GM19468 (cell line): Measurements from ENCODE around the gene MRPL20.
"Not testable (repeated sequence)": the region's sequence is repeated elsewhere in the genome, so short reads cannot be mapped to it uniquely, and the experiment has no call there.

Experiments used
- ATAC-seq: cut with Tn5 transposase; IDR thresholded peaks from one replicate; pipeline ENCODE4 v1.9.1; 2021; ENCODE audit warnings: mild to moderate bottlenecking, moderate library complexity, moderate number of reproducible peaks; ENCODE audit not compliant: unreplicated experiment; ENCODE audit errors: extremely low read depth

The MRPL20 gene

DNA sequence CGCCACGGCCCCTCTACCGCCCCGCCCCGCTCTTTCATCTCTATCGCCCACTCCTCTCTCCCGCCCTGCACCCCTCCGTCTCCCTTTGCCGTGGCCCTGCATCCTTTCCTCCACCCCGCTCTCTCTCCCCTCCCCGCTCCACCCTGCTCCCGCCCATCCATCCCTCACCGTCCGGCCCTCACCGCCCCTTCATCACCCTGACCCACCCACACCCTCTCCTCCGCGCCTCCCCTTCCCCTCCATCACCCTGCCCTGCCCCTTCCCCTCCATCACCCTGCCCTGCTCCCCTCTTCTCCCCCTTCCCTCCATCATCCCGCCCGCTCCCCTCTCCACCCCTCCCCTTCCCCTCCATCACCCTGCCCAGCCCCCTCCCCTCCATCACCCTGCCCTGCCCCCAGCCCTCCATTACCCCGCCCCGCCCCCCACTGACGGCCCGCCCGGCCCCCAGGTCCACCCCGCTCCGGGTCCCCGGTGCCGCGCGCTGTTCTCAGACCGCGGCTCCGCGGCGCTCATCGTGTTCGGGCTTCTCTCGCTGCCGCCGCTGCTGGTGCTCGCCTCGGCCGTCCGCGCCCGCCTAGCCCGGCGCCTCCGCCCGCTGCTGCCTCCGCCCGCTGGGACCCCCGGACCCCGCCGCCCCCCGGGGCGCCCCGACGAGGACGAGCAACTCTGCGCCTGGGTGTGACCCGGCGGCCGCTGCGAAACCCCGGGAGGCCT, 20.2 kb upstream of the MRPL20 start:
- ATAC-seq, result no peak

DNA sequence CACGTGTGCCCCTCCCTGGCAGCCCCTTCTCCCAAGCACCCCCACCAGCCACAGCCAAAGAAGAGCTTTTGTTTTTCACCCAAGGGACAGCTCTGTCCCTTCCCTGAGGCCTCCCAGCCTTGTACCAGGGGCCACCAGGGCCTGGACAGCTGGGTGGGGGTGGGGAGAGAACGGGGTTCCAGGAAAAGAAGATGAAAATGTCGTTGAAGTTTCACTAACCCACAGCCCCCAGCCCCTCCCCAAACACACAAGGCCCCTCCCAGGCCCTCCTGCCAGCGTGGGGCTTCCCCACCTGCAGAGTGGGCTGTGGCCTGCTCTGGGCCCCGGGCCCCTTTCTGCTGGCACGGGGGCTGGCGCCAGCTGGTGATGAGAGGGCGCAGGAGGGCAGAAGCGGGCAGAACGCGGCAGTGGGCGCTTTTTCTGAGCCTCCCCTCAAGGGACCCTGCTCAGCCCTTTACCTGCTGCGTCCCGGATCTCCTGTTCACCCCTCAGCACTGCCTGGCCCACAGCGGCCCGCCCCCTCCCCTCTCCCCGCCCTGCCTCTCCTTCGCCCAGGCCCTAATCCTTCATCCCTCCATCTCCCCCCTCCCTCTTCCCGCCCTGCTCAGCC, 19.5 kb upstream of the MRPL20 start:
- ATAC-seq, result no peak

DNA sequence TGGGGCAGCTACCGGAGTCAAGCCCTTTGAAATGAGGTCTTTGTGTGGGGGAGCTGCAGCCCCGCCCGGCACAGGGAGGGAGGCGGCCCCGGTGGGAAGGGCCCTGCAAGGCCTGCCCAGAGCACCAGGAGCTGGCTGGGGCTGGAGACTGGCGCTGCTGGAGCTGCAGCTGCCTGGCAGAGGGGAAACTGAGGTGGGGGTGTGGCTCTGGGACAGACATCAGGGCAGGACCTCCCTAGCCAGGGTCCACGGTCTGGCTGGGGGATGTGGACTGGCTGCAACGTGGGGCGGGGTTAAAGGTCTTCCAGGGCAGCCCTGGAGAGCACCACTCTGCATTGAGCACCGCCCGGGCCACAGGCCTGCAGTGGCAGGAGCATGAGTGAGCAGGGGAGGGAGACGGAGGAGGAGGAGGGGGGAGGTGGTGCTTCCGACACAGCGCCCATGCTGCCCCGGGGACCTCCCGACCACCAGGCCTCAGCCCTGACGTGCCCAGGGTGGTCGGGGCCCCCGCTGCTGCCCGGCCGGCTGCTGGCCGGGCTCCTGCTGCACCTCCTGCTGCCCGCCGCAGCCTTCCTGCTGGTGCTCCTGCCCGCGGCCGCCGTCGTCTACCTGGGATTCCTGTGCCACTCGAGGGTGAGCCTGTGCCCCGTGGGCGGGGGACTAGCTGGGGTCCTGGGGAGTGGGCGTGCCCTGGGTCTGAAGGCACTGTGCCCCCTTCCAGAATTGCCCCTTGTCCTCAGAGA, 18.8 kb upstream of the MRPL20 start:
- no peak for ATAC-seq

DNA sequence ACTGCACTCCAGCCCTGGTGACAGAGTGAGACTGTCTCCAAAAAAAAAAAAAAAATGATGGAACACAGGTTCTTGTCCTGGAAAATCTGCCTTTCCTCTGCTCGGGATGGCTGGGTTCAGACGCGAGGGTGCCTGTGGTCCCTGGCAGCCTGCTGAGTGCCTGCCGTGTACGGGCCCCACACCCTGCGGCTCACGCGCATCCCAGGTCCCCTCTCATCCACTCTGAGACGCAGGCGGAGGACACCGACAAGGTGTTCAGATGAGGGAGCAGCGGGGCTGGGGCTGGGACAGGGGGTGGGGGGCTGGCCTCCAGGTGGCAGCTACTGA, 18.3 kb upstream of the MRPL20 start:
- no peak for ATAC-seq

DNA sequence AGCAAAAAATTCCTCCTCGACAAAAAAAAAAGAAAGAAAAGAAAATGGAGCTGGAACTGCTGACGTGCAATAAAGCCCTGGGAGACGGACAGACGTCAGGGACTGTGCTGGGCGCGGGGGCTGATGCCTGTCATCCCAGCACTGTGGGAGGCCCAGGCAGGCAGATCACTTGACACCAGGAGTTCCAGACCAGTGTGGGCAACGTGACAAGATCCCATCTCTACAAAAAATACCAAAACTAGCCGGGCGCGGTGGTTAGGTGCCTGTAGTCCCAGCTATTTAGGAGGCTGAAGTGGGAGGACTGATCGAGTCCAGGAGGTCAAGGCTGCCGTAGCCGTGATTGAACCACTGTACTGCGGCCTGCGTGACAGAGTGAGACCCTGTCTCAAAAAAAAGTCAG, 17.6 kb upstream of the MRPL20 start:
- ATAC-seq, result no peak

DNA sequence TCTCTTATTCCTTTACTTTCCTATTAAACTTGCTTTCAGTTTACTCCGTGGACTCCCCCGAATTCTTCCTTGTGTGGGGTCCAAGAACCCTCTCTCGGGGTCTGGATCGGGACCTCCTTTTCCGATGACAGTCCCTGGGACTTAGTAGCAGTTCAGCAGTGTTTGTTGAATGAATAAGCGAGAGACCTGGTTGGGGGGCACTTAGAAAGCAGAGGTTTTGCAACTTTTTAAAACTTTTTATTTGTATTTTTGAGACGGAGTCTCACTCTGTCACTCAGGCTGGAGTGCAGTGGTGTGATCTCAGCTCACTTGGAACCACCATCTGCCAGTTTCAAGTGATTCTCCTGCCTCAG, 16.1 kb upstream of the MRPL20 start:
- ATAC-seq, result no peak

DNA sequence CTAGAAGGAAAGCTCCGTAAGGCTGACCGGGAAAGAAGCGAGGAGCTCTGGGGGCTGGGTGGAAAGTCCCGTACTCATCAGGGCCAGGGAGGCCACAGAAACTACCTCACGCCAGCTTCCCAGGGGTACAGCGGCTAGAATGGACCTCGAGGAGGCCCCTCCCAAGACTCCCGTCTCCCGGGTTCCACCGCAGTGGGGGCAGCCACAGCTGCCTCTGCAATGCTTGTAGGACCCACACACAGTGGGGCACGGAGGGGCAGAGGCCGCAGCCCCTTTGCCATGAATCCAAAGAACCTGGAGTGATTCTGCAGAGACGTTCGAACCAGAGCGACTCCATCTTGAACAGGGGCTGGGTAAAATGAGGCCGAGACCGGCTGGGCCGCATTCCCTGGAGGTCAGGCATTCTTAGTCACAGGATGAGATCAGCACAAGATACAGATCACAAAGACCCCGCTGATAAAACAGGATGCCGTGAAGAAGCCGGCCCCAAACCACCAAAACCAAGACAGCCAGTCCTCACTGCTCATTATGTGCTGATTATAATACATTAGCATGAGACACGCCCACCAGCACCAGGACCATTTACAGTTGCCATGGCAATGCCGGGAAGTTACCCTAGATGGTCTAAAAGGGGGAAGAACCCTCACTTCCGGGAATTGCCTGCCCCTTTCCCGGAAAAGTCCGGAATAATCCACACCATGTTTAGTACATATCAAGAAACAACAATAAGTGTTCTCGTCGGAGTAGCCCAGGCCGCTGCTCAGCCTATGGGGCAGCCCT, 15.6 kb upstream of the MRPL20 start:
- no peak for ATAC-seq

DNA sequence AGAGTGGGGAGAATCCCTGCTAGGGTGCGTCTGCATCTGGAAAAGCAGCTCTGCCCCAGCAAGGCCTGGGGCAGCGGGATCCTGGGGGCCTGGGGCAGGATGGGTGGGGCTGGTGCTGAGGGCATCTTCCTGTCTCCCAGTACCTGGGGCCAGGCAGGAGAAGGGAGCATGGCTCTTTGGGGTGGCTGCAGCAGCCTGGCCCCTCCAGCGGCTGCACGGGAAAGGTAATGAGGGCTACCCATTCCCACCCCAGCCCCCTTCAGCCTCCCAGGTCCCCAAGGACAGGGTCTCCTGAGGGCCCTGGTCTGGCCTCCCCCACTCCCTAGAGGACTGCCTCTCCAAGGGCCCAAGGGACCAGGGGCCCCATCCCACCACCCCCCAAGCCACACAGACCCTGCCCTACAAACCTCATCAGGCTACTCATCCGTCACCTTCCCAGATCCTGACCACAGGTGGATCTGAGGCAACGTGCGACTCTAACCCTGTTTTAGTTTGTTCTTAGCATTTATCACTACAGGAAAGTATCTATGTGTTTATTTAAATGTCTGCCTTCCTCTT, 14.9 kb upstream of the MRPL20 start:
- no peak for ATAC-seq

DNA sequence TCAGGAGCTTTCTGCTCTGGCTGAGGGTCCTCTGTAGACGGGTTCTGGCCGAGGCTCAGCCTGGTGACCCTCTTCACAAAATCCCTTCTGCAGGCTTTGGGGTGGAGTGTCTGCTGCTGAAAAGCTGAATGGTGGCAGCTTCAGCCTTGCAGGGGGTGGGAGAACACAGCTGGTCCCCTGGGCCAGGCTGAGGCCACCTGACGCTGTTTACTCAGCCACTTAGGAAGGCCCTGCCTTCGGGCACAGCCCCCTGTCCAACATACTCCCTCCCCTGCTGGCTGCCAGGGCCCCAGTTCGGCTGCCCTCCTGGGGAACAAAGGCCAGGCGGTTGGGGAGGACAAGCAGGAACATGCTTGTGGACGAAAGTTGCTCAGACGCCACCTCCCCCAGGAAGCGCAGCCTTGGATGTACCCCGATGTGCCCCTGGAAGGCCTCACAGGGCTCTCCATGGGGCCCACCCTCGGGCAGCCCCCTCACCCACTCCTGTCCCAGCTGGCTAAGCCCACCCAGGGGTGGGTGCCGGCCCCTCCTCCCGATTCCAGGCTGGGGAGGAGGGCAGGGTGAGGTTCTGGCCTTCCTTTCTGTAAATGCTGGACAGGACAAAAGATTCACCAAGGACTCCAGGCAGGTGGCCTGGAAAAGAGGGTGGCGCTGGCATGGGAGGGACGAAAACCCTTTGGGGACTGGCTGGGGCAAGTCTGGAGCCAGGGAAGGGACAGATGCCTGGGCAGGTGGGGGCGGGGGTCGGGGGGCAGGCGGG, 14.2 kb upstream of the MRPL20 start, which contains the start of gene ANKRD65:
Gene ANKRD65, minus strand, starts transcription at position 130 of the 760 bp plus-strand sequence. CDS start 271 bp downstream, outside the sequence.
- ATAC-seq, result no peak

DNA sequence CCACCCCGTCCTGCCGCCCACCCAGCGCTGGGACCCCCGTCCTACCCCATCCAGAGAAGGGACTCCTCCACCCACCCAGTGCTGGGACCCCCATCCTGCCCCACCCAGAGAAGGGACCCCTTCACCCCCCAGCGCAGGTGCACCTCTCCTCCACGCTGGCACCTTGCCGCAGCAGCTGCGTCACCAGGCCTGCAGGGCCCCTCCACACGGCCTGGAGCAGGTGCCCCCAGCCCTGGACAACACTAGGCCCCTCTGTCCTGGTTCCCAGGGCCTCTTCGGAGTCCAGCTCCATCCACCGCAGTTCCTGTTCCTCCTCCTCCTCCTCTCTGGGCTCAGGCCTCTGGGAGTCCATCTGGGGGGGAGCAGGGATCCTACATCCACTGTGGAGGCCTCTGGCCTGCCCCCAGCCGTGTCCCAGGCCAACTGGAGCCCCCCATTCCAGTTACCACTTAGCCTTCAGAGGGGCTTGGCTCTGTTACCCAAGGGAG, 13.6 kb upstream of the MRPL20 start:
- no peak for ATAC-seq

DNA sequence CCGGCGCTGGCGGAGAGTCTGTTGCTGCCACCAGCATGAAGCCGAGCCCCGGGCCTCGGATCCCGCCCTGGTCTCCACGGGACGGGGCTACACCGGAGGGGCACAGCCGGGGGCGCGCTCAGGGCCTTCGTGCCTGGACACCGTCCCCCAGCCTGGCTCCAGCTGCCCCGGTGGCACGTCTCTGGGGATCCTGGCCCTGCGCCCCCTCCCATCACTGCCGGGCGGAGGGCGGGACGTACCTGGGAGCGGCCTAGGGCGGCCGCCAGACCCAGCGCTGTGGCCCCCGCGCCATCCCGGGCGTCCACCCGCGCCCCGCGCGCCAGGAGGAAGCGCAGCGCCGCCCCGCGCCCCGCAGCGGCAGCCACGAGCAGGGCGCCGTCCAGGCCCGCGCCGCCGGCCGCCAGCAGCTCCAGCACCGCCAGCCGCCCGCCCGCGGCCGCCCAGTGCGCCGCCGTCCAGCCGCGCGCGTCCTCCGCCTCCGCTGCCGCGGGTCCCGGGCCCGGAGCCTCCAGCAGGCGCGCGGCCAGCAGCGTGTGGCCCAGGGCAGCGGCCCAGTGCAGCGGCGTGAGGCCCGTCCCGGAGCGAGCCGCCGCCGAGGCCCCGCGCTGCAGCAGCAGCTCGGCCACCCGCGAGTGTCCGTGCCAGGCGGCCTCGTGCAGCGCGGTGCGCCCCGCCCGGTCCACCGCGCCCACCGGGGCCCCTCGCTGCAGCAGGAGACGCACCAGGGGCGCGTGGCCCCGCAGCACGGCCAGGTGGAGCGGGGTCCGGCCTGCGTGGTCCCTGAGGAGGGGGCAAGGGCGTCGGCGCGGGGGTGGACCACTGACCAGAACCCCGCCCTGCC, 12.9 kb upstream of the MRPL20 start:
- ATAC-seq, result no peak

DNA sequence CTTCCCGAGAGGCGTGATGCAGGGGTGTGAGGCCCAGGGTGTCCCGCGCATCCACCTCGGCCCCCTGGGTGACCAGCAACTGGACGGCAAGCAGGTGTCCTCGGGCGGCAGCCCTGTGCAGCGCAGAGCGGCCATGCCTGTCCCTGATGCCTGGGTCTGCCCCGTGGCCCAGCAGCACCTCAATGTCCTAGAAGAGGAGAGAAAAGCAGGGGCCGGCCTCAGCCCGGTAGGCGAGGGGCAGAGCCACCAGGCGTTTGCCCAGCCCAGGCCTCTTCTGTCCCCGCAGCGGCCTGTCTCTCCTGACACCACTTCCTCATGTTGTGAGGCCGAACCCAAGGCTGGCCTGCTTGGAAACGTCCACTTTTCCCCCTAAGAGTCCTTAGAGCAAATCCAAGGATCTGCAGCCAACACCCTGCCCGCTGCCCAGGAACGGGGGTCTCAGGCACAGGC, 12.3 kb upstream of the MRPL20 start:
- no peak for ATAC-seq

DNA sequence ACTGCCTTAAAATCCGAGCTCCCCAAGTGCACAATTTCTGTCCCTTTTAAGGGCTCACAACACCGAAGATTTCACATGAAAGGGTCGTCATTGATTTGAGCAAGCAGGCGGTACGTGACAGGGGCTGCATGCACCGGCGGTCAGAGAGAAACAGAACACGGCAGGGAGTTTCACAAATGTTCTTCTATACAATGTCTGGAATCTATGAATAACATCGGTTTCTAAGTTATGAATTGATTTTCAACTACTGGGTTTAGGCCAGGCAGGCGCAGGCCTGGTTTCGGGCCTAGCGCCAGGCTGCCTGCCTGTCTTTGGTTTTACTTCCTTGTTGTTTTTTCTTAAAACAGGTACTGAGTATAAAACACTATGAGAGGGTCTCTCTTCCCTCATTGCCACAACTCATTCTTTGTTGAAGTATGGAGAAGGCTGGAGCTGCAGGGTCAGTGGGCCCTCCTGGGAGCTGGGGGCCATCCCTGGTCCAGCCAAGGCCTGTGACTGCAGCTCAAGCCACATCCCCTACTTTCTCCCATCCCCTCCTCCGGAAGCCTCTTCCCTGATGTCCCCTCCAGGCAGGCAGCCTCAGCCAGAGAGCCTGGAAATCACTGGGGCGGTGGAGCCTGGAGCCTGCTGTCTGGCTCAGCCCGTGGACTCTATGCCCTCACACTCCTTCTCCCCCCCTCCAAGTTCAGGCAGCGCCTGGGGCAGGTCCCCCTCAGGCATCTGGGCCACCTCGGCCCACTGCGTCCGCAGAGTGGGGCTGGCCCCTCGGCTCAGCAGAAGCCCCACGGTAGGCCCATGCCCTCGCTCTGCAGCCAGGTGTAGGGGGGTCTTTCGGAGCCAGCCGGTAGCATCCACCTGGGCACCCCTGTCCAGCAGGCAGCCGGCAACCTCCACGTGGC, 11.6 kb upstream of the MRPL20 start:
- ATAC-seq, result no peak

DNA sequence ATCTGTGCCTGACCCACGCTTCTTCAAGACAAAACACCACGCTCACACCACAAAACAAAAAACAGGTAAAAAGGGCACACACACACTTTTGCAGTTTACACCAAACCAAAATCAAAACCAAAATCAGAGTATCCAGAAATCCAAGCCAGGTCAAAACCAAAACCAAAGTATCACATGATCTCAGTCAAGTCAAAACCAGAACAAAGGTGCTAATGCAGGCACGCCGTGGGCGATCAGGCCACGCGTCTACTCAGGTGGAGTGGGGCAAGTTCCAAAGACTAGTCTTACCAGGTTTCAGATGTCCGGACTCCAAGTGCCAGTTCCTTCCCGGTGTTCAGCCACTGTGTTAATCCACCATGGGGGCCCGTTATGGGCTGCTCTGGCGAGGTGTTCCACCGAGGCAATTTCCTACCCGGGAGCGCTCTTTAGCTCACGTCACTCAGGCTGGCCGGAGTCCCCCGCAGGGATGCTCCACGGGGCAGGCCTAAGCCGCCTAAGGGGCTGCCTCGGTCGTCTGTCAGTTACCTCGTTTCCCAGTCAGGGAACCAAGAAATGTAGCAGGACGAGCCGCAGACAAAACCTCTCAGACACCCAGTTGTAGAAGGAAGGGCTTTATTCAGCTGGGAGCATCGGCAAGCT, 10.9 kb upstream of the MRPL20 start:
- ATAC-seq, result not testable (repeated sequence)

DNA sequence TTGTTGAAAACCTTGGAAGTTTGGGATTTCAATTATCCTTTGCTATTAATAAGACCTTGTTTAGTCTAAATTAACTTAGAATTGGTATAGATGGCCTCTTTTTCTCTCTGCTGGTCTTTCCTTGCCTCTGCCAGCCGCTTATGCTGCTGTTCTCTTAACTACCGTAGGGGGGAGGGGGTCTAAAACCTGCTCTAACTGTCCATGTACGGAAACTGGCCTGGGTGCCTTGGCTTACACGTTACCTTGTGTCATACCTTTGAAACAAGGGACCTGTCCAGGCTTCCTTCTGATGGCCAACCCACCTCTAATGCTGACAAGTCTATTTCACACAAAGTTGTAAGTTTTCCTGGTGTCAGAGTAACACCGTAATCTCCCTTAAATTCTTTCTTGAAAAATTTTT, 10.3 kb upstream of the MRPL20 start:
- not testable (repeated sequence) for ATAC-seq

DNA sequence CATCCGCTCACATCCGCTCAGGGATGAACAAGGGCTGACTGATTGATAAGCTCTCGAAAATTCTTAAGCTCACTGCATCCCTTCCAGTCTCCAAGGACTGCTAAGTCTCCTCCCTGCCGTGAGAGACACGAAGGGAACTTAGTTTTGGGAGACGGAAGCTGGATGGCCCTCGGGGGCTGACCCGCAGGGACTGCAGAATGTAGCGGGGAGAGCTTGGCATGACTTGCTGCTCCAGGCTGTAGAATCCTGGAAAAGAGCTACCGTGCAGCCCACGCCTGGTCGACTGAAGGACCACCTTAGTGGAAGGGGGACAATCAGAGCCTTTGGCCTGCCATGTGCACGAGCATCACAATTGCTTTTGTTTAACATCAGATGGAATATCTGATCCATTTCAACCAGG, 8.7 kb upstream of the MRPL20 start:
- no peak for ATAC-seq

DNA sequence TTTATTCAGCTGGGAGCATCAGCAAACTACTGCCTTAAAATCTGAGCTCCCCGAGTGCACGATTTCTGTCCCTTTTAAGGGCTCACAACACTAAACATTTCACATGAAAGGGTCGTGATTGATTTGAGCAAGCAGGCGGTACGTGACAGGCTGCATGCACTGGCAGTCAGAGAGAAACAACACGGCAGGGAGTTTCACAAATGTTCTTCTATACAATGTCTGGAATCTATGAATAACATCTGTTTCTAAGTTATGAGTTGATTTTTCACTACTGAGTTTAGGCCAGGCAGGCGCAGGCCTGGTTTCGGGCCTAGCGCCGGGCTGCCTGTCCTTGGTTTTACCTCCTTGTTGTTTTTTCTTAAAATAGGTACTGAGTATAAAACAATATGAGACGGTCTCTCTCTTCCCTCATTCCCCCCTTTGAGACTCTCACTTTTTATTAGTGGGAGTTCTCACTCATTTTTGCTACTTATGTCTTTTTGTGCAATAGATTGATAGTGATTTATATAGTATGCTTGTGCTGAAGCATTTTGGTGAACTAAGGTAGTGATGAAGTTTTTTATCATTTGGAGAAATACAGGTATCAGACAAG, 5.3 kb upstream of the MRPL20 start:
- ATAC-seq, result not testable (repeated sequence)
